ENCODE data around the gene TEX264. TPM values are rescaled to one million over a fixed set of nuclear protein-coding genes. Genes with fewer than 3 reads are reported as not detected.
"Not testable (repeated sequence)": the region's sequence is repeated elsewhere in the genome, so short reads cannot be mapped to it uniquely, and the experiment has no call there.

TEX264 gene
- polyA plus RNA-seq, 1 donor, result 57.3 TPM

DNA sequence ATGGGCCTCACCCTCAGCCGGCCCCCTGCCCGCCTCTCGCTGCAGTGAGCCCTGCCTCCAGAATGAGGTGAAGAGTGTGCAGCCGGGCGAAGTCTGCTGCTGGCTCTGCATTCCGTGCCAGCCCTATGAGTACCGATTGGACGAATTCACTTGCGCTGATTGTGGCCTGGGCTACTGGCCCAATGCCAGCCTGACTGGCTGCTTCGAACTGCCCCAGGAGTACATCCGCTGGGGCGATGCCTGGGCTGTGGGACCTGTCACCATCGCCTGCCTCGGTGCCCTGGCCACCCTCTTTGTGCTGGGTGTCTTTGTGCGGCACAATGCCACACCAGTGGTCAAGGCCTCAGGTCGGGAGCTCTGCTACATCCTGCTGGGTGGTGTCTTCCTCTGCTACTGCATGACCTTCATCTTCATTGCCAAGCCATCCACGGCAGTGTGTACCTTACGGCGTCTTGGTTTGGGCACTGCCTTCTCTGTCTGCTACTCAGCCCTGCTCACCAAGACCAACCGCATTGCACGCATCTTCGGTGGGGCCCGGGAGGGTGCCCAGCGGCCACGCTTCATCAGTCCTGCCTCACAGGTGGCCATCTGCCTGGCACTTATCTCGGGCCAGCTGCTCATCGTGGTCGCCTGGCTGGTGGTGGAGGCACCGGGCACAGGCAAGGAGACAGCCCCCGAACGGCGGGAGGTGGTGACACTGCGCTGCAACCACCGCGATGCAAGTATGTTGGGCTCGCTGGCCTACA is 44.4 kb downstream of the TEX264 start:
- DNase-seq, result no peak

DNA sequence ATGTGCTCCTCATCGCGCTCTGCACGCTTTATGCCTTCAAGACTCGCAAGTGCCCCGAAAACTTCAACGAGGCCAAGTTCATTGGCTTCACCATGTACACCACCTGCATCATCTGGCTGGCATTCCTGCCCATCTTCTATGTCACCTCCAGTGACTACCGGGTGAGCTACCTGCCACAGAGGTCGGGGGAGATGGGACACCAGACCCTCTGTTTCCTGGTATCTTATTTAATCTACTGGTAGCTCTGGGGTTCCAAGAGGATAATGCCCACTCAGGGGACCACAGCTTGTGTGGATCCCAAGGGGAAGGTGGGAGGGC is 44.9 kb downstream of the TEX264 start:
- no peak for DNase-seq

DNA sequence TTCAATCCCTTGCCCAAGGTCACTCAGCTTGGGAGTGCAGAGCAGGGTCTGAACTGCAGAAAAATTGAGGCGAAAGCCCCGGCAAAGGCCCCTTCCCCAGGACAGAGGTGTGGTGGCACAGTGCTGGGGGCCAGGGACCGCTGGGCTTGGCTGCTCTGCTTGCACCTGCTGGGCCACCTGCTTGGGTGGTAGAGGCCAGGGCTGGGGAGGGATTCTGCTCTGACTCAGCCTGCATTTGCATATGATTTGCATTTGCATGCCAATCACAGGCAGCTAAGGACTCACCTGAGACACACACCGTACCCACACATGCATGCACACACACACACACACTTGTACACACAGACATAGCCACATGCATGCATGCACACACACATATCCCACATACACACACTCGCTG is 45.8 kb downstream of the TEX264 start:
- no peak for DNase-seq

DNA sequence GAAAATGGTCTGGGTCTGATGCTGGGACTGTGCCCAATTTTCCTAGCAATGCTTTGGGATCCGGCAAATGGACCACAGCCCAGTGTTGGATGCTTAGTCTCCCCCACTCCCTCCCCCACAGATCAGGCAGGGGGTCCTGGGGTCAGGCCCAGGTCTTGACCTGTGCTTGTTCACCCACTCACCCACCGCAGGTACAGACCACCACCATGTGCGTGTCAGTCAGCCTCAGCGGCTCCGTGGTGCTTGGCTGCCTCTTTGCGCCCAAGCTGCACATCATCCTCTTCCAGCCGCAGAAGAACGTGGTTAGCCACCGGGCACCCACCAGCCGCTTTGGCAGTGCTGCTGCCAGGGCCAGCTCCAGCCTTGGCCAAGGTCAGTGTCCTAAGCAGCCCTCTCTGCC is 46.4 kb downstream of the TEX264 start:
- no peak for DNase-seq

DNA sequence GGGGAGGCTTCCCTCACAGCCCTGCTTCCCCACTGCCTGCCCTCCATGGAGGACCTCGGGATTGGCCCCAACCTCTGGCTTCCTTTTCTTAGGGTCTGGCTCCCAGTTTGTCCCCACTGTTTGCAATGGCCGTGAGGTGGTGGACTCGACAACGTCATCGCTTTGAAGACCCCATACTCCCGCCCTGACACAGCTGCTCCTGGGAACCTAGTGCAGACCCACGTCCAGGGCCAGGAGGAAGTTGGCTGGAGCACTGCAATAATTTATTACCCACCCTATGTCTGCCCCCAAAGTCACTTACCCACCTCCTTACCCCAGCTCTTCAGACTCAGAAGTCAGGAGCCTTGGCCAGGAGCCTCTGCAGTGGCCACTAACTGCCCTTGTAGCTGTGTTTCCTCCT is 46.9 kb downstream of the TEX264 start:
- DNase-seq, result no peak

DNA sequence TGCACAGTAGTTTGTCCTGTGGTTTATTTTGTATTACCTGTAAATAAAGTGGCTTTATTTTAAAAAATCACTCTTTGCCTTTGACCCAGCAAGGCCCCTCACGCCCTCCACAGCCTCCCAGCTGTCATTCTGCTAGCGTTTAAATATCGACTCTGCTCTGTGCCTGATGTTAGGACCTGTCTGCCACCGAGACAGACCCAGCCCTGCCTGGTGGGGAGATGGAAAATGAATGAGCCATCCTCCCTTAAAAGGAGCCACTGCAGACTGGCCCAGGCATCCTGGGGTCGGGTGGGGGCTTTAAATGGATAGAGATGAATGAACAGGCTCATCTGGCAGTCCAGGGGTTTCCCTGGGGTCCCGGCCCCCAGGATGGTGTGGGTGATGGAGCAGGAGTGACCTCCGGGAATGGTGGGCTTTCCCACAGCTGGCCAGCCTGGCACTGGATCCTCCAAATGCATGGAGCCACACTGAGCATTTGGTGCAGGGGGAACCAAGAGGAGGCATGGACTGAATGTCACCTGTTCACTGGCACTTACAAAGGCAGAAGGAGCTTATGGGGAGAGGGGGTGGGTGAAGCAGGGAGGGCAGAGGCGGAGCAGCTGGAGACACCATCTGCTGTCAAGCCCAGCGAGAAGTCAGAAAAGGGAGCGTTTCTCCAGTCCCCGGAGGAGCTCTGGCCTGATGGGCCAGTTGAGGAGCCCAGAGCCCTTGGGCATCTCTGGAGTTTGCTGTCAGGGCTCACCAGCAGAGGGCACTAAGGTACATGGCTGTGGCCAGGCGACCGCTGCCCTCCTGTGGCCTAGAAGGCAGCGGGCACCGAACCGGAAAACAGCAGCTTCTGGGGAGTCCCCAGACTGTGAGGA is 47.7 kb downstream of the TEX264 start:
- DNase-seq, result peak; percentile 29

DNA sequence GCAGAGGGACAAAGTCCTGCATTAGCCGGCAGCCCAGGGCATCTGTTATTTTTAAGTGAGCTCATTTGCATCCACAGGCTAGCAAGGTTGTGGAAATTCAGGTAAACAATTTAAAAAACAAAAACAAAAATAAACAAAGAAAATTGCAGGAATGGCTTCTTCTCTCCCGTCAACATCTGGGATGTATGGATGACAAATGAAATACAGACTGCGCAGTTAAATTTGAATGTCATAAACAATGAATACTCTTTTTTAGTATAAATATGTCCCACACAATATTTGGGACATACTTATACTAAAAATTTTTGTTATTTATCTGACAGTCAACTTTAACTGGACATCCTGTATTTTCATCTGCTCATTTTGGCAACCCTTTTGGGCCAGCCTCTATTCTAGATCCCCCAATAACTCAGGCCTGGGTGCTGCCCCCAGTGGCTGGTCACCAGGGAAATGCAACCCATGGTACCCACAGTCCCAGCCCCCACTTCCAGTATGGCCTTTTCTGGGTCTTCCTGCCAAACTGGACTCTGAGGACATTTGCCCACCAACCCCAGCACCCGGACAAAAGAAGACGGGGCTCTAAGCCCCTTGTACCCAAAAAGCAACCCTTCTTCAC is 48.5 kb downstream of the TEX264 start:
- DNase-seq, result no peak

DNA sequence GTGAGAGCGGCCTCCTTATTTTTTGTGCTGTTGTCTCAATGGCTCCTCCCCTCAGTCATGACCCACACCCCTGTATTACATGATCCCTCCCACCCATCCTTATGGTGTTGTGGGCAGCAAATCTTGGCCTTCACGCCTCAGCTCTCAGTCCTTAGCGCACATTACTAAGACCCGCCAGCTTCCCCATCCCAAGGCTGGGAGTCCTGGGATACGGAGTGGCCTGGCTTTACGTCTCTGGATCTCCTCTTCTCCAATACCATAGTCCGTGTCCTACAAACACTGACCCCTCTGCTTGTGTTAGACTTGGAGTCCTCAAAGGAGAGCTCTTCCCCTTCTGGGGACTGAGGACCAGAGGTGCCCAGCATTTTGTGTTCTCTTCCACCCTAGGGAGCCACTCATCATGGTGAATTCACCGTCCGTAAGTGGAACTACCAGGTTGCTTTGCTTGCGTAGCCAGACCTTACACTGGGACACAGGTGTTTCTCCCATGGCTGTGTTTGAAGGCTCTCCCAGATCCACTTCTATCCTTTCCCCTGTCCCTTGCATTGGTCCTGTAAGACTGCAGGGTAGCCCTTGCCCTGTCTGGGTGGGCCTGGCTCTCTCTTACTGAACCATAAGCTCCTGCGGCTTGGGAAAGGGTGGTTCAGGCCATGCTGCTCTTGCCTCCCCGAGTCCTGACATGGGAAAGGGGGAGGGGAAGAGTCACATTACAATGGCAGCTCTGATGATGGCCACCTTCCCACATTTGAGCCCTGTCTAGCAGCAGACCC is 49.4 kb downstream of the TEX264 start:
- DNase-seq, result no peak

DNA sequence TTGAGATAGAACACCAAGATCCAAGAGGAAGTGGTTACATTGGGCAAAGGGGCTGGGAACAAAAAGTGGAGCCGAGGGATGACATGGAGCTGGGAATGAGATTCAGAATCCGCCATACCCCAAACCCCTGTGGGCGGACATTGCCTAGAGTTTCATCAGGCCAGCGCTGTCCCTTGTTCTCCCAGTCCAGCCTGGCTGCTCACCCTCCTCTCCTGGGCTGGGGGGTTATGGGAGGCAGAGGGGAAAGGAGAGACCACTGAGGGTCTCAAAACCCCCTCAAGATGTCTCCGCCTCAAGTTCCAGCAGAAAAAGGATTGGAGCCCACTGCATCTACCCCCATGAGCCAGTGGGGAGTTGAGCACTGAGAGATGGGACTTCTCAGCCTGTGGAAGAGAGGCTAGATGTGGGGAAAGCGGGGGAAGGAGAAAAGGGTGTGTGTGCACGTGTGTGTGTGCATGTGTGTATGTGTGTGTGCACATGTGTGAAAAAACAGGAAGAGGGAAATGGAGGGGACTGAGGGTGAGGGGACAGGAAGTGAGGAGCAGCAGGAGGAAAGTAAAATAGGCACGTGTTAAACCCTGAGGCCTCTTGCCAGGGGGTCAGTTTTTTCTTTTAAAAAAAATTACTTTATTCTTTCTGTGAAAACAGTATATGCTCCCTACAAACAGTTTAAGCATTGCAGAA is 50.2 kb downstream of the TEX264 start:
- no peak for DNase-seq

DNA sequence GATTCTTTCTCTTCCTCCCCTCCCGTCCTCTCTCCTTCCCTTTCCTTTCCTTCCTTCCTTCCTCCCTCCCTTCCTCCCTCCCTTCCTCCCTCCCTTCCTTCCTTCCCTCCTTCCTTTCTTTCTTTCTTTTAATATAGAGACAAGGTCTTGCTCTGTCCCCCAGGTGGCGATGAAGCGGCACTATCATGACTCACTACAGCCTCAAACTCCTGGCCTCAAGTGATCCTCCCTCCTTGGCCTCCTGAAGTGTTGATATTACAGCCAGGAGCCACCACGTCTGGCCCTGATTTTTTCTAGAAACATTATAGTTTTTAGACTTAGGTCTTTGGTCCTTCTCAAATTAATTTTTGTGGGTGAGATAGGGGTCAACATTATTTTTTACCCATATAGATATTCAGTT is 51.3 kb downstream of the TEX264 start:
- DNase-seq, result no peak

DNA sequence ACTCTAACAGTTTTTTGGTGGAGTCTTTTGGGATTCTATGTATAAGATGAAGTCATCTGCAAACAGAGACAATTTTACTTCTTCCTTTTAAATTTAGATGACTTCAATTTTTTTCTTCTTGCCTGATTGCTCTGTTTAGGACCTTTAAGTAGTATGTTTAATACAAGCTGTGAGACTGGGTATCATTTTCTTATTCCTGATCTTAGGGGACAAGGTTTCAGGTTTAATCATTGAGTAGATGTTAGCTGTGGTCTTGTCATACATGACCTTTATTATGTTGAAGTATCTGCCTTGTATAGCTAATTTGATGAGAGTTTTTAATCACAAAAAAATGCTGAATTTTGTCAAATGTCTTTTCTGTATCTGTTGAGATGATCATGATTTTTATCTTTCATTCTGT is 56.4 kb downstream of the TEX264 start:
- no peak for DNase-seq

DNA sequence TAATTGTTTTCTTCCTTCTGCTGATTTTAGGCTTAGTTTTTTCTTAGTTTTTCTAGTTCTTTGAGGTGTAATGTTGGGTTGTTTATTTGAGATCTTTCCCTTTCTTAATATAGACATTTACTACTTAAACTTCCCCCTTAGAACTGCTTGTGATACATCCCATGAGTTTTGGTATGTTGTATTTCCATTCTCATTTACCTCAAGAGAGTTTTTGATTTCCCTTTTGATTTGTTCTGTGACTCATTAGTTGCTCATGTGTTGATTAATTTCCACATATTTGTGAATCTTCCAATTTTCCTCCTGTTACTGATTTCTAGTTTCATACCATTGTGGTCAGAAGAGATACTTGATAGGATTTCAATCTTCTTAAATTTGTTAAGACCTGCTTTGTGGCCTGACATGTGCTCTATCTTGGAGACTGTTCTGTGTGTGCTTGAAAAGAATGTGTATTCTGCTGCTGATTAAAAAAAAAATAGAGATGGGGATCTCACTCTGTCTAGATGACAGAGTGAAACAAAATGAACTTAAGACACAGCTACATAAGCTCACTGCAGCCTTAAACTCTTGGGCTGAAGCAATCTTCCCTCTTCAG is 58.1 kb downstream of the TEX264 start:
- DNase-seq, result no peak

DNA sequence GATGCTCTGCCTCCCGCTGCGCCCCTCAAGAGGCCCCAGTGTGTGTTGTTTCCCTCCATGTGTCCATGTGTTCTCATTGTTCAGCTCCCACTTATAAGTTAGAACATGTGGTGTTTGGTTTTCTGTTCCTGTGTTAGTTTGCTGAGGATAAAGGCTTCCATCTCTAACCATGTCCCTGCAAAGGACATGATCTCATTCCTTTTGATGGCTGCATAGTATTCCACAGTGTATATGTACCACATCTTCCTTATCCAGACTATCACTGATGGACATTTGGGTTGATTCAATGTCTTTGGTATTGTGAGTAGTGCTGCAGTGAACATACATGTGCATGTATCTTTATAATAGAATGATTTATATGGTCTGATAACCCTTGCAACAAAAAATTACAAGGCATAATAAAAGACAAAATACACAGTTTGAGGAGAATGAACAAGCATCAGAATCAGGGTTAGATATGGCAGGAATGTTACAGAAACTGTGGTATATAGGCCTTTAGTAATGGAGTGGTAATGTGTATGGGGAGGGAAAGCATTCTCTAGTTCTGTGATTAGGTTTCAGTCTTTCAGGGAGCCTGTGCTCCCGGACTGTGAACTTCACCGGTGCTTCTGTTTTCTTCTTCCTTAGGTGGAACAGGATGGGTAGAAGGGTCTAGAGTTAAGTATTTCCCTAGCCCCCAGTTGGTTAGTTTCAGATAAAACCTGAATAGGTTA is 63.0 kb downstream of the TEX264 start:
- no peak for DNase-seq

DNA sequence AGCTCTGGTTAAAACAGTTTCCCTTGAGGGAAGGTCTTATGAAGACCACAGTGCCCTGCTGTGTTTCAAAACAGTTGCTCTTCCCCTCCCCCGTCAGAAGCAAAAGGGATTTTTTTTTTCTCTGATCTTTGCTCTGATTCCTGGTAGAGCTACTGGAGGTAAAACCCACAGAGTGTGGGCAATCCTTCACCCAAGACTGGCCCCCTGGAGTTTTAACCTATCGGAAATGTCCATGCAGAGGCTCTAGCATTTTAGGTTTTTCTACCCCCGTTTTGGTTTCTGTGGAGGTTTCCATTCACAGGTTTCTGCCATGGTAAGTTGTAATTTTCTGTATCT is 63.5 kb downstream of the TEX264 start:
- no peak for DNase-seq

DNA sequence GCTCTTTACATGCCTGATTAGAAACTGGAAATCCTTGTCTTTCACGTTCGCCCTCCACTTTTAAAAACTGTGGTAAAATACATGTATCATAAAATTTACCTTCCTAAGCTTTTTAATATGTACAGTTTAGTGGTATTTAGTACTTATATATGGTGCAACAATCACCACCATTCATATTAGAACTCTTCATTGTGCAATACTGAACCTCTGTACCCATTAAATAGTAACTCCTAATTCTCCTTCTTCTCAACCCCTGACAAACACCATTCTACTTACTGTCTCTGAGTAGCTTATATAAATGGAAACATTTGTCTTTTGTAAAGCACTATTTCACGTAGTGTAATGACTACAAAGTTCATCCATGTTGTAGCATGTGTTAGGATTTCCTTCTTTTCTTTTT is 64.0 kb downstream of the TEX264 start:
- DNase-seq, result no peak

DNA sequence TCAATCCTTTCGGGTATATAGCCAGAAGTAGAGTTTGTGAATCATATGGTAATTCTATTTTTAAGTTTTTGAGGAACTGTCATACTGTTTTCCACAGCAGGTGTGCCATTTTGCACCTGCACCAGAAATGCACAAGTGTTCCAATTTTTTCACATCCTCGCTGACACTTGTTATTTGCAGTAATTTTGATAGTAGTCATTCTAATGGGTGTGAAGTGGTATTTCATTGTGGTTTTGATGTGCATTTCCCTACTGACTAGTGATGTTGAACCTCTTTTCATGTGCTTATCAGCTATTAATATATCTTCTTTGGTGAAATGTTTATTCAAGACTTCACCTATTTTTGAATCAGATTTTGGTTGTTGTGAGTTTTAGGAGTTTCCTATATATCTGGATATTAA is 64.9 kb downstream of the TEX264 start:
- no peak for DNase-seq

DNA sequence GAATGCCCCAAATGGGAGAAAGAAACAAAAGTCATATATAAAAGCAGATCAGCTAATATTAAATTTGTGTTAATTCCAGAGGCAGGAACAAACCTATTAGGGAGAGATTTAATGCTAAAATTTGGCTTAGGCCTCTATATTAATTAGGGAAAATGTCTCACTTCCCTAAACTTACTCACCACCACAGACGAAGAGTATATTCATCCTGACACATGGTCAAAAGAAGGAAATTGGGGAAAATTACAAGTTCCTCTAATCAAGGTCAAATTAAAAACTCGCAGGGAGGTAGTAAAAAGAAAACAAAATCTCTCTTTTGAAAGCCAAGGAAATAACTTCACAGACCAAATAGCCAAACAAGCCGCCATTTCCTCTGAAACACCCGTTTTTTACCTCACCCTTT is 68.1 kb downstream of the TEX264 start:
- no peak for DNase-seq

DNA sequence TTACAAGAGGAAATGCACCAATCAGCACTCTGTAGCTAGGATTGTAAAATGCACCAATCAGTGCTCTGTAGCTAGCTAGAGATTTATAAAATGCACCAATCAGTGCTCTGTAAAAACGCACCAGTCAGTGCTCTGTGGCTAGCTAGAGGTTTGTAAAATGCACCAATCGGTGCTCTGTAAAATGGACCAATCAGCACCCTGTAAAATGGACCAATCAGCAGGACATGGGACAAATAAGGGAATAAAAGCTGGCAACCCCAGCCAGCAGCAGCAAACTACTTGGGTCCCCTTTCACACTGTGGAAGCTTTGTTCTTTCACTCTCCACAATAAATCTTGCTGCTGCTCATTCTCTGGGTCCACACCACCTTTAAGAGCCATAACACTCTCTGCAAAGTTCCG is 71.3 kb downstream of the TEX264 start:
- not testable (repeated sequence) for DNase-seq

DNA sequence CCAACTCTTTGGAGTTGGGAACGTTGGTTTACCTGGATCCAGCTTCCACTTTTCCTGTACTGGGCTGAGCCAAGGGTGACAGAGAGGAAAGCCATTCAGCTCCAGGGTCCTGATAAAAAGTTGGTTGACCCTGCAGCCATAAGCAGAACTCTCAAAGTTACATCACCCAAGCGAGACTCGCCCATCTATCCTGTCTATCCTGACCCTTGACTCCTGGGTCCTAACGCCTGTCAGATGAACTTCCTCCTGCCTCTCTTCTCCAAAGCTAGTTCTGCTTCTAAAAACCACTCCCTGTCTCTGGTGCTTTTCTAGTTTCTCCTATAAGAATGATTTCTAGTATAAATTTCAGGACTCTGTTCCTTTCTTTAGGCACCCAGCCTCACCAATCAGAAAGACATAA is 71.9 kb downstream of the TEX264 start:
- not testable (repeated sequence) for DNase-seq

DNA sequence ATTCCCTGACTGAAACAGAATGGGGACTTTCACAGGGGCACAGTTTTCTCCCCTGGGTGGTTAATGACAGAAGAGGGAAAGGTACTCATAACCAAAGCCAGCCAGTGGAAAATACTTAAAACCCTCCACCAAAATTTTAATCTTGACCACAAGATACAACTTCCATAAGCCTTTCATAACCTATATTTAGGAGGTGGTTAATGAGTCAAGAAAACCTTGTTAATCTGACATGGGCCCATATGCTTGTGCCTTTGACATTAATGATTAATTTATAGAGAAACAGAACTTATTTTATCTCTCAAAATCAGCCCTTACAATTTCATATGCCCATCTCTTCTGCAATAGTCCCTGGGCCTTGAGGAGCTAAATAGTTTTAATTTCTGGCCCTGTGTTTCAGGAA is 76.8 kb downstream of the TEX264 start:
- no peak for DNase-seq

DNA sequence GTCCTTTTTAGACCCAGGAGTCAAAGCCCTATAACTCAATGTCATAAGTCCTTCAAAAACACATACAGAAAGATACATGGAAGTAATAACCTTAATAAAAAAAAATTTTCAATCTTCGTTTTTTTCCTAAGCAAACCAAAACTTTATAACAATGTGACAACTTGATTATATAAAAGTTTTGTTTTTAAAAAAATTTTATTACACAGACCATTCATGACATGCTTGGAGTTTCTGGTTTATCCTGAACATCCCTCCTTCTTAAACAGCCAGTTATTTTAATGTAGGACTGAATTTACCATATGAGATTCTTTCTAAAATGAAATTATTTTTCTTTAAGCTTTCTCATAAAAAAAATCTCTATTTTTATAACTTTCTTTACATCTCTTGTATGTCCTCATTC is 77.3 kb downstream of the TEX264 start:
- no peak for DNase-seq
